LHCN-M2 (cell line): ENCODE data around the gene PLPP6. TPM values are rescaled to one million over a fixed set of nuclear protein-coding genes. Genes with fewer than 3 reads are reported as not detected.

ENCODE experiments used
- DNase-seq: peaks from one replicate; pipeline ENCODE4 v3.0.0-alpha.2; 2012; ENCODE audit warnings: low read depth
- total RNA-seq: library from RNA; depleted of rRNA; stranded (reverse); fragments of >200 nt; gene quantifications from 2 replicates; pipeline ENCODE4 v1.2.3, GENCODE V29; 2014; rRNA removed

PLPP6 gene
- total RNA-seq, 1 experiment from 2014 or later, result 7.2 TPM

GRCh38 chr9:4700091-4700490 is 38.0 kb downstream of the PLPP6 start:
- DNase-seq, result no peak

- no peak for DNase-seq
Measured at GRCh38 chr9:4700932-4701331, 38.8 kb downstream of the PLPP6 start.

GRCh38 chr9:4701526-4701925 is 39.4 kb downstream of the PLPP6 start:
- no peak for DNase-seq

GRCh38 chr9:4704129-4704528 is 42.0 kb downstream of the PLPP6 start:
- peak; percentile 7 for DNase-seq

GRCh38 chr9:4706021-4706420 is 43.9 kb downstream of the PLPP6 start:
- DNase-seq, result no peak

GRCh38 chr9:4706971-4707622 is 45.0 kb downstream of the PLPP6 start:
- no peak for DNase-seq

- no peak for DNase-seq
Measured at GRCh38 chr9:4709380-4709779, 47.3 kb downstream of the PLPP6 start.

GRCh38 chr9:4713849-4714248 is 51.8 kb downstream of the PLPP6 start:
- no peak for DNase-seq

GRCh38 chr9:4714266-4715016 is 52.3 kb downstream of the PLPP6 start:
- DNase-seq, result no peak

Other genes starting within 250 kb of the PLPP6 start
- gene SLC1A1, start 171.8 kb upstream of the PLPP6 start, total RNA-seq, result 3.7 and 6.2 TPM in 2 replicates
- gene SPATA6L, start 4.2 kb downstream of the PLPP6 start, total RNA-seq, result 0.19 TPM in 1 of 2 replicates, not detected in the other
- gene CDC37L1, start 17.3 kb downstream of the PLPP6 start, total RNA-seq, result 19.1 and 19.4 TPM in 2 replicates
- 69.3 and 85.5 TPM in 2 replicates for gene AK3, start 78.9 kb downstream of the PLPP6 start, total RNA-seq
- gene RCL1, start 130.7 kb downstream of the PLPP6 start, total RNA-seq, result 9.7 and 15.0 TPM in 2 replicates